ENCODE measurements around the gene PCSK4.
"Not testable (repeated sequence)": the region's sequence is repeated elsewhere in the genome, so short reads cannot be mapped to it uniquely, and the experiment has no call there.

PCSK4 gene

DNA sequence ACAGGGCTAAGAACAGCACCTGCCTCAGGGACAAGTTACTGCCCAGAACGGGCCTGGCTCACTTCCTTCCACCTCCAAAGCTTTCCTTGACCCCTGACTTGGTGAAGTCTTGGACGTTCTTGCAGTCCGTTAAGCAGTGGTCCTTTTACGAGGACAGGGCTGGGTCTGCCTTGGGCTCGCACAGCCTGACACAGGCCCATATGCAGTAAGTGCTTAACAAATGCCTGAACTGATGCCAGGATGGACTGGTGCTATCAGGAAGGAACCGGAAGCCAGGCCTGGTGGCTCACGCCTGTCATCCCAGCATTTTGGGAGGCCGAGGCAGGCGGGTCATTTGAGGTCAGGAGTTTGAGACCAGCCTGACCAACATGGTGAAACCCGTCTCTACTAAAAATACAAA lies 31.9 kb upstream of the PCSK4 start:
- DNase-seq (ENCODE audit: low read depth in 2 of 2) = no peak

DNA sequence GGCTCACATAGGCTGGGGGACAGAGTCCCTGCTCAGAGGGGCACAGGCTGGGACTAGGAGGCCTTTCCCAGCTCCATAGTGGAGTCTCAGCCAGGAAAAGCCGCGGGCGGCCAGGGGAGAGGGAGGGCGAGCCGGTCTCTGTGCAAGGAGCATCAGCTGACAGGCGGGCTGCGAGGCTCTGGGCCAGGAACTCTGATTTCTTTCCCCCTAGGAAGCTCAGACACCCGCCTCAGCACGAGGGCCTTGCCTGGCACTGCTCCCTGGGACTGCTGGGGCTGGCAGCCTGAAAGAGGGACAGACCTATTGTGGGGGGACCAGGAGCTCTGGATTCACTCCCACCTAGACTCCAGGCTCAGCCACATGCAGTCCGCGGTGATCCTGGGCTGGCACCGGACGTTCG lies 31.5 kb upstream of the PCSK4 start:
- no peak for DNase-seq (ENCODE audit: low read depth in 2 of 2)

DNA sequence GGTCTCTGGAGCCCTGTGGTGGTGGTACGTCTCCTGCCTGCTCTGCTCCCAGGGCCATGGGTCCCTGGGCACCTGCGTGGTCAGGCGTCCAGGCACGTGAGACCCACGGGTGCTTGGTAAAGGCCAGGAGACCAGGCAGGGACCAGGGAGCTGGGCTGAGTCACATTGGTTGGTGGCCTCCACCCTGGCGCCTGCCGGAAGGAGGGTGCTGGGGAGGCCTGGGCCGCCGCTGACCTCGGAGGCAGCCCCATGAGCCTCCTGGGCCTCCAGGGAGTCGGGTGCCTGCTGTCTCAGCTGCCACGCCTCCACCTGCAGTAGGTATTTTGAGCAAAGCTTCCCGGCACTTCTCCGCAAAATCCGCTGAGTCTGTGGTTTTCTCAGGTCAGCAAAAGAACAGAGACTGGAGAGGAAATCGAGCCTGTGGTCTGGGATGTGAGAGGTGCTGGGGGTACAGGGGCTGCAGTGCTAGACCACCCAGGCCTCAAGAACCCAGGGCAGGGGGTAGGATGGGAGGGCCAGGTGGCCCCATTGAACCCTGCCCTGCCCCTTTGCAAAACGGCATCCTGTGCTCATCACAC lies 30.1 kb upstream of the PCSK4 start:
- no peak for DNase-seq (ENCODE audit: low read depth in 2 of 2)

DNA sequence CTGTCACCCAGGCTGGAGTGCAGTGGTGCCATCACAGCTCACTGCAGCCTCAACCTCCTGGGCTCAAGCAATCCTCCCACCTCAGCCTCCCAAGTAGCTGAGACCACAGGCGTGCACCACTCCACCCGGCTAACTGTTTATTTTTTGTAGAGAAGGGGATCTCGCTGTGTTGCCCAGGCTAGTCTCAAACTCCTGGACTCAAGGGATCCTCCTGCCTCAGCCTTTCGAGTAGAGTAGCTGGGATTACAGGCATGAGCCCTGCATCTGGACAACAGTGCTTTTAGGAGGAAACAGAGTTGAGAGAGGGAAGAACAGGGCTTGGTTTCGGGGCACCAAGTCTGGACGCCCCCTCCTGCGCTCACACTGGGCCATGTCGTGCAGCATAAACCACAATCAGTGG lies 29.7 kb upstream of the PCSK4 start:
- DNase-seq (ENCODE audit: low read depth in 2 of 2) = not testable (repeated sequence)

- no peak for DNase-seq (ENCODE audit: low read depth in 2 of 2)
Measured at GRCh38 chr19:1518471-1518870, 28.3 kb upstream of the PCSK4 start.

DNA sequence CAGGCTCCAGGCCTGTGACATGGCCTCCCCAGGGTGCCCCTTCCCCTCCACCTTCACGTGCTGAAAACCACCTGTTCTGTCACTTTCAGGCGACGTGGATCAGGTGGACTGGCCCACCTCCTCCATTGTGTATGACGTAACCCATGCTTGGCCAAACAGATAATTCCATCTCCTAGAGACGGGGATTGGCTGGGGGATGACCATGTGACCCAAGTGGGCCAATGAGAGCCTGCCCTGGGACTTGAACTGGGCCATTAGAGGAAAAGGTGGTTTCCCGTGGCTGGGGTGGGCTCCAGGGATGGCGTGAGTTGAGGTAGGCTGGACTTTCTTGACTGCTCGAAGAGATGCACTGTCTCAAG lies 26.2 kb upstream of the PCSK4 start:
- no peak for DNase-seq (ENCODE audit: low read depth in 2 of 2)

DNA sequence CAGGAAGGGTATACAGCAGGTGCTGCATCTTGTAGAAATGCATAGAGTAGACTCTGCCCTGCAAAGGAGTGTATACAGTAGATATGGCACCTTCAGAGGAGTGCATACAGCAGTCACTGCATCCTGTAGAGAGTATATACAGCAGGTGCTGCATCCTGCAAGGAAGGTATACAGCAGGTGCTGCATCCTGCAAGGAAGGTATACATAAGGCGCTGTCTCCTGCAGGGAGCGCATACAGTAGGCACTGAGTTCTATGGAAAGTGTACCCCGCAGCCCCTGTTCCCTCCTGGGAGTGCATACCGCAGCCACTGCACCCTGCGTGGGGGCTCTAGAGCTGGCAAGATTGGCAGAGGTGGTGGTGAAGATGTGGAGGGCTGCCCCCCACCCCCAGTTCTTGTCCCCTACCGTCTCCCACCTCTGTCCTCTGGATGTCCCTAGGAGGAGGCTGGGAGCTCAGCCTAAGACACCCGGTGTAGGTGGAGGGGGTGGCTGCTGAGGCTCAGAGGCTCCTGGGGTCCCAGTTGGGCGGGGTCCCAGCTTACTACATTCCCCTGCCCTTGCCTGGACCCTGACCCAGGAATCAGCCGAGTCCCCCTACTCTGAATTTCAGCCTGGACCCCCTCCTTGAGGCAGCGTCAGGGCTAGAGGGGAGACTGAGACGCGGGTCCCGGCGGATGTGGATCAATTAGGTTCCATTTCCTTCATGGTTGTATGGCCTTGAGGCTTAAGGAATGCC lies 25.0 kb upstream of the PCSK4 start:
- DNase-seq (ENCODE audit: low read depth in 2 of 2) = no peak

DNA sequence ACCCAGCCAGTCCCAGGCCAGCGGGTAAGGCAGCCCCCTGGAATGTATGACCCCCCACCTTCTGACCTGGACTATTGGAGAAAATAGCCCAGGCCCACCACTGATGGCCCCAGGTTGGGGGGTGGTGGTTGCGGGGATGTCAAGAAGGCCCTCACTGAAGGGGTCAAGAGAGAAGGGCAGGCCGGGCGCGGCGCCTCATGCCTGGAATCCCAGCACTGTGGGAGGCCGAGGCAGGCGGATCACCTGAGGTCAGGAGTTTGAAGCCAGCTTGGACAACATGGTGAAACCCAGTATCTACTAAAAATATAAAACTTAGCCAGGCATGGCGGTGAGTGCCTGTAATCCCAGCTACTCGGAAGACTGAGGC lies 24.1 kb upstream of the PCSK4 start:
- no peak for DNase-seq (ENCODE audit: low read depth in 2 of 2)

- peak; percentile 42 to 43 for DNase-seq (ENCODE audit: low read depth in 2 of 2)
Measured at GRCh38 chr19:1513499-1514294, 23.5 kb upstream of the PCSK4 start.

- DNase-seq (ENCODE audit: low read depth in 2 of 2) = peak in 1 of 2 donors; percentile 18
Measured at GRCh38 chr19:1512671-1513498, 22.7 kb upstream of the PCSK4 start, which contains the start of gene ADAMTSL5. TSS of gene ADAMTSL5 (minus strand) at chr19:1513019. CDS start at chr19:1510943, 2,076 bp downstream.

GRCh38 chr19:1511318-1512317 lies 21.5 kb upstream of the PCSK4 start:
- DNase-seq (ENCODE audit: low read depth in 2 of 2) = no peak

GRCh38 chr19:1510807-1511206 lies 20.7 kb upstream of the PCSK4 start:
- no peak for DNase-seq (ENCODE audit: low read depth in 2 of 2)

GRCh38 chr19:1510442-1510806 lies 20.3 kb upstream of the PCSK4 start:
- no peak for DNase-seq (ENCODE audit: low read depth in 2 of 2)

DNA sequence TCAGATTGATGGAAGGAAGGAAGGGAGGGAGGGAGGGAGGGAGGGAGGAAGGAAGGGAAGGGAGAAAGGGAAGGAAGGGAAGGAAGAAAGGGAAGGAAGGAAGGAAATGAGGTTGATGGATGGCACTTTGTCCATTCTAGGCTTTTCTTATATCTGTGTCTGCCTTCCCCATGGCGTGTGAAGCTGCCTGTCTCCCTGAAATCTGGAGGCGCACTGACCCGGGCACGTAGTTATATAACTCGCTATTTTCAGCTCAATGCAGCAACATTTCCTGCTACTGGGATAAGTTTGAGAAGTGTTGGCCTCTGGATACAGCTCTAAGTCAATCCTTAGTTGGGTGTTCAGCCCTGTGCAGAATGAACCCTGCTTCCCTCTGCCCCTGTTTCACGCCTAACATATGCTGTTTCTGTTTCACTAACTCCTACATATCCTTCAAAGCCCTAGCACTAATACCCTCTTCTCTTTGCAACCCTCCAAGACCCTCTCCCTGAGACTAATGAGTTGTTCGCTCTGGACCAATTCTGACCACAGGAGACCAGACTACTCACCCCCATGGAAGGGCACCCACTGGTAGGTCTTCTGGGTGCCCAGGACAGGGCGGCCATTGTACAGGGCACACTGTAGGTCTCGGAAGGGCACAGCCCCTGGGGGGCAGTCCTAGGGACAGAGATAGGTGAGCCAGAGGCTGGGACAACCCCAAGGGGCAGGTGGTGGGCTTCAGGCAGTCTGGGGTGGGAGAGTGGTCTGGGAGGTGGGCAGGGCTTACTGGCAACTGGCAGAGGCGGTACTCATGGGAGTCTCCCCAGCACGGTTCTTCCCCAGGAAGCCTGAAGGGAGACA lies 19.7 kb upstream of the PCSK4 start:
- no peak for DNase-seq (ENCODE audit: low read depth in 2 of 2)

DNA sequence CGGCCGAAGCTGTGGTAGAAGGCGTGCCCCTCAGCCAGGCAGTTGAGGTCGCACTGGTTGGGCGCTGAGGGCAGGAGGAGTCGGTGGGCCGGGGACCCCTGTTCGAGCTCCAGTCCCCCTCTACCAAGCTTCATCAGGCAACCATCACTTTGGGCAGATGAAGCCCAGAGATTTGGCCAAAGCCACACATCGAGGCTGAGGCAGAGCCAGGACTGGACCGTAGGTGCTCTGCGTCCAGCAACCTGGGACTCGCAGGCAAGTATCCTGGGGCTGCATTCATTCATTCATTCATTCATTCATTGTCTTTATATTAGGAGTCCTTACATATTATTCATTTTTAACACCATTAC lies 18.3 kb upstream of the PCSK4 start:
- DNase-seq (ENCODE audit: low read depth in 2 of 2) = no peak

- DNase-seq (ENCODE audit: low read depth in 2 of 2) = peak; percentile 74 to 86
Measured at GRCh38 chr19:1507763-1508506, 17.8 kb upstream of the PCSK4 start.

- DNase-seq (ENCODE audit: low read depth in 2 of 2) = no peak
Measured at GRCh38 chr19:1507192-1507660, 17.1 kb upstream of the PCSK4 start.

- no peak for DNase-seq (ENCODE audit: low read depth in 2 of 2)
Measured at GRCh38 chr19:1505991-1506881, 16.1 kb upstream of the PCSK4 start.

Data from activated CD8-positive, alpha-beta memory T cell treated with anti-CD3 and anti-CD28 coated beads for 4 hours (primary cell).